ENCODE measurements around the gene CDC42SE2.
A peak's percentile ranks its signal among the peaks of the same experiment; 100 is the strongest.

CDC42SE2 gene

GRCh38 chr5:131280417-131280816, 16.6 kb downstream of the CDC42SE2 start:
- DNase-seq: no peak

DNA sequence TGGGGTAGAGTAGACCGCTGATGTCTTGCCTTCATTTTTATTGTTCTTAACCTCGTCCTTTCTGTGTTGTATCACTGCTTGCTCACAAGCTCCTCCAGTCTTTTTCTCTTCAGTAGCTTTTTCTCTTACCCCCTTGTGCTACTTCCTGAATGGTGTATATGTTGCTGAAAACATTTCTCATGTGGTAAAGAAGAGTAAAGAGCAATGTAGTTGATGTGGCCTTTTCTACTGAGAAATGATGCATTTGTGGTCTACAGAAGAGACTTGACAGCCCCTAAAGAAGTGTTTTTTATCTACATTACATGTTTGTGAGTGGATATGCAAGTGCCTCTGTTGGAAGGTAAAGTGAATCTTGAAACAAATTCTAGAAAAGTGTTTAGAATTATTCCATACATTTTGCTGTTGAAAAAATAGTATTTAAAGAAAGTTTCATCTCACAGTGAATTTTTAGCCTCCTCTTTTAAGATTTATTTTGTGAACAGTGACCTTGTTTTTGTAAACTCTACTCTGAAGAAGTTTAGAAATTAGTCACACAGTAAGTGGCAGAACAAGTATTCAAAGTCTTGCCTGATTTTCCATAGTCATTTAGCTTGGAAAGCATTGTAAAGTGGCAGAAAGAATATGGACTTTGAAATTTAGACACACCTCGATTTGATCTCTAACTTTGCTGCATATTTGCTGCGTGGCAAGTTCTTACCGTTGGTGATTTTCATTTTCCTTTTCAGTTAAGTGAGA, 17.4 kb downstream of the CDC42SE2 start:
- DNase-seq: no peak

DNA sequence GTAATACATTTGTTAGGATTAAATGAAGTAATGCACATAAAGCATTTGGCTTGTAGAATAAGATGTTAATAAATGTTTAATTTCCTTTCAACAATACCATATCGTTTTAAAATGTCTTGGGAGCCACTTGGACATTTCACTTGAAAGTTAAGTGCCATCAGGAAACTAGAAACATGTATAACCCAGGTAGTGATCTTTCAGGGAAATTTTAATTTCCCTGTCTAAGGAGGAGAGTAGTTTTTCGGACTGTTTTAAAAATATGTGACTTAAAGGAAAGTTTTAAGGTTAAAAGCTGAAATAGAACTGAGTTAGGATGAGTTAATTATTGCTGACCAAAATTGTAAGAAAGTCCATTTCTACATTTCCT, 18.0 kb downstream of the CDC42SE2 start:
- no peak for DNase-seq

GRCh38 chr5:131282235-131282634, 18.4 kb downstream of the CDC42SE2 start:
- DNase-seq: no peak

DNA sequence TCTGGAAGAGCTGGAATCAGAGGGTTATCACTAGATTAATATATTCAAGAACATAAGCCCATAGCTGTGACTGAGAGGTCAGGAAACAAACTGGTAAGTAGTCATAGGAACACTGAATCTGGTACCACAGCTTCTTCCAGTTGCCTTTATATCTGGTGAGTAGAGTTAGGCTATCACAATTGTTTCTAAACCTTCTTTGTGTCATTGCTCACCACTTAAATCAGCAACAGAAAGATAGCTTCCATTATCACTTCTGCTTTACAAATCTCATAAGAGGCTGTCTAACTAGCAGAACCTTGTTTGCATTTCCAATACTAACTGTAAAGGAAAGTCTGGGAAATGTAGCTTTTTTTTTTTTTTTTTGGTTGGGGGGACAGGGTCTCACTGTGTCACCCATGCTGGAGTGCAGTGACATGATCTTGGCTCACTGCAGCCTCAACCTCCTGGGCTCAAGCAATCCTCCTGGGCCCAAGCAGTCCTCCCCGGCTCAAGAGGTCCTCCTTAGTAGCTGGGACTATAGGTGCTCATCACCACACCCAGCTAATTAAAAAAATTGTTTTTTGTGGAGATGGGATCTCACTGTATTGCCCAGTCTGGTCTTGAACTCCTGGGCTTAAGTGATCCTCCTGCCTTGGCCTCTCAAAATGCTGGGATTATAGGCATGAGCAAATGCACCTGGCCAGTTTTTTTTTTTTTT, 22.0 kb downstream of the CDC42SE2 start:
- no peak for DNase-seq

DNA sequence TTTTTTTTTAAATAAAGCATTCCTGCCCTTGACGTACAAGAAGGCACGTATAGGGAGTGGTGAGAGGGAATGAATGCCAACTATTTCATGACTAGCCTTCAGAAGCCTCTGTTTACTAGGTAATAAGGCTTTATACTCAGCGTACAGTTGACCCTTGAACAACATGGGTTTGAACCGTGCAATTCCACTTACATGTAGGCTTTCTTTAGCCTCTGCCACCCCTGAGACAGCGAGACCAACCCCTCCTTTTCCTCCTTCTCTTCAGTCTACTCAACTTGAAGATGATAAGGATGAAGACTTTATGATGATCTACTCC, 22.5 kb downstream of the CDC42SE2 start:
- no peak for DNase-seq

GRCh38 chr5:131288328-131288727, 24.5 kb downstream of the CDC42SE2 start:
- no peak for DNase-seq

DNA sequence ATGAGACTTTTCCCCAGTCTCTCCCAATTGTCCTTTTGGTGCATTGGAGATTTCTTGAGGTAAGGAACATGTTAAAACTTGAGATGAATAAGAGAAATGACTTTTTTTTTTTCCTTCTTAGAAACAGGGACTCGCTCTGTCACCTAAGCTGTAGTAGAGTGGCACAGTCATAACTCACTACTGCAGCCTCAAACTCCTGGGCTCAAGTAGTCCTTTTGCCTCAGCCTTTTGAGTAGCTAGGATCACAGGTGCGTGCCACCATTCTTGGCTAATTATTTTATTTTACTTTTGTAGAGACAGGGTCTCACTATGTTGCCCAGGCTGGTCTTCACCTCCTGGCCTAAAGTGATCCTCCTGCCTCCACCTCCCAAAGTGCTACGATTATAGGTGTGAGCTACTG, 25.9 kb downstream of the CDC42SE2 start:
- DNase-seq: no peak

- DNase-seq: no peak
Observed at GRCh38 chr5:131296213-131296672, 32.4 kb downstream of the CDC42SE2 start.

DNA sequence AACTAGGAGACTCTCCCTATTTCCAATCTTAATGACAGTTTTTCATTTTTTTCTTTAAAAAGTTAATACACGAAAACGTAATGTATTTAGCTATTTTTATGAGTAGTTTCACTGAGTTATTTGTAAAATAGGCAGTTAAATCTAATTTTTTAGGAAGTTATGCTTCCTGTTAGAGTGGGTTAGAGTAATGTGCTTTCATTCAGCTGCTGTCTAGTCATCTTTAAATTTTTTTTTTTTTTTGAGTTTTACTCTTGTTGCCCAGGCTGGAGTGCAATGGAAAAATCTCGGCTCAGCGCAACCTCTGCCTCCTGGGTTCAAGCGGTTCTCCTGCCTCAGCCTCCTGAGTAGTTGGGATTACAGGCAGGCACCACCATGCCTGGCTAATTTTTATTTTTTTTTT, 34.0 kb downstream of the CDC42SE2 start:
- DNase-seq: no peak

DNA sequence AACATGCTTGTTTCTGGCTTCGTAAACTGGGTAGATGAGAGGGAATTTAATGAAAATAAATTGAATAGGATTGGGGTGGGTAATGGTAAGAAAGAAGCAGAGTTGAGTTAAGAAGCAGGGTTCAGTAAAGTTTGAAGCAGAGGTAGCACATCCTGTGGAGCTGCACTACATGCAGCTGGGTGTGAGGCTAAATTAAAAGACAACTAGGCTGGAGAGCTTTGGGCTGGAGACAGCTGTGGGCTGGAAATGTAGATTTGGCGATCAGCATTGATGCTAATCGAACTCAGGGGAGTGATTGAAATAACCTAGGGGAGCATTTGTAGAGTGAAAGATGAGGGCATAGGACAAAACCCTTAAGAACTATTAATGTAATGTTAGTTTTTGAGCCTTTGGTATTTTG, 35.6 kb downstream of the CDC42SE2 start:
- no peak for DNase-seq

- no peak for DNase-seq
Observed at GRCh38 chr5:131302506-131302905, 38.7 kb downstream of the CDC42SE2 start.

- DNase-seq: no peak
Observed at GRCh38 chr5:131303537-131303936, 39.7 kb downstream of the CDC42SE2 start.

- no peak for DNase-seq
Observed at GRCh38 chr5:131304414-131304813, 40.6 kb downstream of the CDC42SE2 start.

DNA sequence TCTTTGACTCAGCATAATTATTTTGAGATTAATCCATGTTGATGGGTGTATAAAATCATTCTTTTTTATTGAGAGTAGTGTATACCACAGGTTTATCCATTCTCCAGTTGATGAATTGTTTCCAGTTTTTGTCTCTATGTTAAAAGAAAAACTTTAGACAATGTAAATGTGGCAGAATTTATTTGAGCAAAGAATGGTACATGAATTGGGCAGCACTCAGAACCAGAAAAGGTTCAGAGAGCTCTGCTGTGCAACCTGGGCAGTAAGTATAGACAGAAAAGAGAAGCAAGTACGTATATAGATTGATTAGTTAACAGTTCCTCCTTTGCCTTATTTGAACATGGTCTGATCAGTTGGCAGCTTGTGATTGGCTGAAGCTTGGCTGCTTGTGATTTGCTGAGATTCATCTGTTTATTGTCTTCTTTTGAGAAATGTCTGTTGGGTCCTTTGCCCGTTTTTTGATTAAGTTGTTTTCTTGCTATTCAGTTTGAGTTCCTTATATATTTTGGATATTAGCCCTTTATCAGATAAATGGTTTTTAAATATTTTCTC, 41.4 kb downstream of the CDC42SE2 start:
- DNase-seq: no peak

GRCh38 chr5:131305906-131306305, 42.1 kb downstream of the CDC42SE2 start:
- no peak for DNase-seq

DNA sequence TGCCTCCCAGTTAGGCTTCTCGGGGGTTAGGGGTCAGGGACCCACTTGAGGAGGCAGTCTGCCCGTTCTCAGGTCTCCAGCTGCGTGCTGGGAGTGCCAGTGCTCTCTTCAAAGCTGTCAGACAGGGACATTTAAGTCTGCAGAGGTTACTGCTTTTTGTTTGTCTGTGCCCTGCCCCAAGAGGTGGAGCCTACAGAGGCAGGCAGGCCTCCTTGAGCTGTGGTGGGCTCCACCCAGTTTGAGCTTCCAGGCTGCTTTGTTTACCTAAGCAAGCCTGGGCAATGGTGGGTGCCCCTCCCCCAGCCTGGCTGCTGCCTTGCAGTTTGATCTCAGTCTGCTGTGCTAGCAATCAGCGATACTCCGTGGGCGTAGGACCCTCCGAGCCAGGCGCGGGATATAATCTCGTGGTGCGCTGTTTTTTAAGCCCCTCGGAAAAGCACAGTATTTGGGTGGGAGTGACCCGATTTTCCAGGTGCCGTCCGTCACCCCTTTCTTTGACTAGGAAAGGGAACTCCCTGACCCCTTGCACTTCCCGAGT, 48.5 kb downstream of the CDC42SE2 start:
- DNase-seq: peak; percentile 24

- DNase-seq: no peak
Observed at GRCh38 chr5:131316026-131316425, 52.2 kb downstream of the CDC42SE2 start.

DNA sequence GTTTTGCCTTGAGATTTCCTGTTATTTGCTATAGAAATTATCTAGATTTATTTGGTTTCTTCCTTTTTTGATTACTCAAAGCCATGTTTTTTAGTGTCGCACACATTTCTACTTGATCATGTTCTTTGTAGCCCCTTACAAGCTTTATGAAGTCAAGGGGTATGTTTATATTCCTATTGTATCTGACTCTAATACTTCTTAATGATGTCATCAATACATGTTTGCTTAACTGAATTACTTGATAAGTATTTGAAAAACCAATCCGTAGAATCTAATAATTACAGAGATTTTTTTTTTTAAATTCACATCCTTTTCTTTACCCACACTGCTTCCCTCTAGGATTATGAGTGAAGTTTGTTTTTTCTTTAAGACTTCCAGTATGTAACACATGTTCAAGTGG, 53.0 kb downstream of the CDC42SE2 start:
- no peak for DNase-seq

- no peak for DNase-seq
Observed at GRCh38 chr5:131318455-131318854, 54.6 kb downstream of the CDC42SE2 start.

- no peak for DNase-seq
Observed at GRCh38 chr5:131321066-131321465, 57.2 kb downstream of the CDC42SE2 start.

DNA sequence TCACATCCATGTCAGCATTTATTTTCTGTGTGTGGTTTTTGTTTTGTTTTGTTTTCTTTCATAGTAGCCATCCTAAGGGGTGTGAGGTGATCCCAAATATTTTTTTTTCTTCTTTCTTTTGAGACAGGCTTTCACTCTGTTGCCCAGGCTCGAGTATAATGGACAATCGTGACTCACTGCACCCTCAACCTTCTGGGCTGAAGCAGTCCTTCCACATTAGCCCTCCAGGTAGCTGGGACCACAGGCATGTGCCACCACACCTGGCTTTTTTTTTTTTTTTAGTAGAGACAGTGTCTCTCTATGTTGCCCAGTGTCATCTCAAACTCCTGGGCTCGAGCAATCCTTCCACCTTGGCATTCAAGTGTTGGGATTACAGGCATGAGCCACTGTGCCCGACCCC, 59.1 kb downstream of the CDC42SE2 start:
- no peak for DNase-seq

DNA sequence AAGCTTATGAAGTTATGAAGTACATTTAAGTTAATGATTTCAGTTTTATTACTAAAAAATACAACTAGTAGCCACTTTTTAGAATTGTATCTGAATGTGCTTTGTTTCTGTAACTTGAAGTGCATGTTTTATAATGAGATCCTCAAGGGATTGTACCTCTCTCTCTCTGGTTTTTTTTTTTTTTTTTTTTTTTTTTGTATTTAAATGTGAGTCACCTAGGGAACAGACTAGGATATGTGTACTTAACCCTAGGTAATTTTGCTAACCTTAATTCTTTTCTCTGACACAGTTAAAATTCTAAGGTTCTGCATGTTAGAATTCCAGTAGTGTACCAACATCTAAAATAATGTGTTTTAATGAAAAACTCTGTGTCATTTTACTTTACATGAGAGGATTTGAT, 59.5 kb downstream of the CDC42SE2 start:
- no peak for DNase-seq

GRCh38 chr5:131324303-131324702, 60.5 kb downstream of the CDC42SE2 start:
- no peak for DNase-seq
